Measurements from ENCODE around the gene FKBP9.
A peak's percentile ranks its signal among the peaks of the same experiment; 100 is the strongest.

FKBP9 gene

GRCh38 chr7:32942415-32943251, 14.6 kb upstream of the FKBP9 start:
- TF ChIP-seq CTCF (IDR thresholded peaks at IDR 0.05), result peak; percentile 69

GRCh38 chr7:32943252-32944030, 13.8 kb upstream of the FKBP9 start:
- TF ChIP-seq CTCF (IDR thresholded peaks at IDR 0.05), result no peak; the same call in 1 of the 2 replicates

GRCh38 chr7:32947420-32947983, 9.7 kb upstream of the FKBP9 start:
- no peak for TF ChIP-seq CTCF (IDR thresholded peaks at IDR 0.05)

GRCh38 chr7:32948202-32948601, 9.0 kb upstream of the FKBP9 start:
- no peak for TF ChIP-seq CTCF (IDR thresholded peaks at IDR 0.05)

GRCh38 chr7:32952876-32953275, 4.4 kb upstream of the FKBP9 start:
- no peak for TF ChIP-seq CTCF (IDR thresholded peaks at IDR 0.05)

GRCh38 chr7:32958046-32959025, 1.1 kb downstream of the FKBP9 start:
- TF ChIP-seq CTCF (IDR thresholded peaks at IDR 0.05), result no peak
